Subcutaneous adipose tissue (tissue), 4 donors: ENCODE results near the gene ABCA4. TPM values are rescaled to one million over a fixed set of nuclear protein-coding genes. Genes with fewer than 3 reads are reported as not detected.

ENCODE experiments used
- CTCF ChIP-seq: fragments of 450-650 bp; IDR thresholded peaks from one replicate; pipeline ENCODE4 v1.5.1; 2016; ENCODE audit warnings: low read depth, mild to moderate bottlenecking, control low read depth, antibody characterized with exemption, moderate library complexity
- total RNA-seq, 4 donors: library from RNA; depleted of rRNA; stranded (reverse); fragments of >200 nt; gene quantifications; one replicate each; pipeline ENCODE4 v1.1.0, GENCODE V29; 2016

ABCA4 gene
- total RNA-seq, 4 donors from 2014 or later: 0.16 to 0.51 (median 0.30) TPM

- TF ChIP-seq CTCF: no peak
Observed at GRCh38 chr1:94055459-94056122, 65.4 kb downstream of the ABCA4 start.

- no peak for TF ChIP-seq CTCF
Observed at GRCh38 chr1:94050675-94051074, 70.3 kb downstream of the ABCA4 start.

GRCh38 chr1:94050254-94050653 lies 70.7 kb downstream of the ABCA4 start:
- no peak for TF ChIP-seq CTCF

GRCh38 chr1:94049791-94050190 lies 71.2 kb downstream of the ABCA4 start:
- TF ChIP-seq CTCF: no peak

- TF ChIP-seq CTCF: no peak
Observed at GRCh38 chr1:94048413-94049164, 72.4 kb downstream of the ABCA4 start.

GRCh38 chr1:94047949-94048348 lies 73.0 kb downstream of the ABCA4 start:
- no peak for TF ChIP-seq CTCF

- TF ChIP-seq CTCF: no peak
Observed at GRCh38 chr1:94045465-94046056, 75.4 kb downstream of the ABCA4 start.
